ENCODE data around the gene ADGRD1. TPM values are rescaled to one million over a fixed set of nuclear protein-coding genes. Genes with fewer than 3 reads are reported as not detected.
"Not testable (repeated sequence)": the region's sequence is repeated elsewhere in the genome, so short reads cannot be mapped to it uniquely, and the experiment has no call there.

ADGRD1 gene
- polyA plus RNA-seq, 1 experiment, result 68.5 TPM

GRCh38 chr12:131124487-131125280 lies 171.0 kb downstream of the ADGRD1 start:
- CTCF ChIA-PET, result interaction anchor here (1.0 to 1.3 kb wide), 2 partner anchors 8 to 21 kb away, joined by 3 read pairs; no protein-coding TSS in a partner anchor
- POLR2A ChIA-PET, result no interaction called here
- Histone ChIP-seq H3K4me3 (ENCODE audit: low read depth, low read length) (no peak overlapping the region), H3K27me3 (ENCODE audit: control insufficient read depth, insufficient read depth, low read length) (no peaks in the 10 kb centered on the region; the same call in 1 of the 2 replicates), H3K36me3 (ENCODE audit: control insufficient read depth, insufficient read depth, low read length) (no peaks in the 10 kb centered on the region)
- TF ChIP-seq CTCF (IDR thresholded peaks at IDR 0.05; ENCODE audit: insufficient read depth, low read depth, low read length), result no peak
- no peak for DNase-seq (ENCODE audit: low read depth)

- H3K4me3 ChIP-seq (ENCODE audit: low read depth, low read length), result no peak overlapping the region
- ChIA-PET POLR2A (no interaction called here), CTCF (interaction anchor here (0.5 to 1.8 kb wide), 3 partner anchors 10 to 260 kb away, joined by 3 to 7 read pairs (median 5); no protein-coding TSS in a partner anchor)
- no peak for TF ChIP-seq CTCF (IDR thresholded peaks at IDR 0.05; ENCODE audit: insufficient read depth, low read depth, low read length)
- H3K36me3 ChIP-seq (ENCODE audit: control insufficient read depth, insufficient read depth, low read length), result 0 out of 2 replicates have a peak, but pooled peaks cover 2% of the 10 kb centered on the region
- no peaks in the 10 kb centered on the region; the same call in 1 of the 2 replicates for H3K27me3 ChIP-seq (ENCODE audit: control insufficient read depth, insufficient read depth, low read length)
- no peak for DNase-seq (ENCODE audit: low read depth)
Observed at GRCh38 chr12:131126662-131127173, 173.0 kb downstream of the ADGRD1 start.

DNA sequence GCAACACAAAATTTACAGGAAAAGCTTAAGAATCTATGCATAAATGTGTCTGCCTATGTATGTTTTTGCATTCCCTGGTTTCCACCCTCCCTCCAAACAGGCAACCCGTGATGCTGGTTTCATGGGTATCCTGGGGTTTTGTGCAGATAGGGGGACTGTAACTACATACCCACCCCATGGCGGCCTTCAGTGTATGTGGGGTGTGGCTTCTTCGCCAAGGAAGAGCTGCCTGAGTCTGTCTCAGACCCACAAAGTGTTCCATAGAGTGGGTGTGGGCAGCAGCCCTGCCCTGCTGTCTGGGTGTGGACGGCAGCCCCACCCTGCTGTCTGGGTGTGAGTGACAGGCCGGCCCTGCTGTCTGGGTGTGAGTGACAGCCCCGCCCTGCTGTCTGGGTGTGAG lies 174.8 kb downstream of the ADGRD1 start:
- H3K36me3 ChIP-seq (ENCODE audit: control insufficient read depth, insufficient read depth, low read length), result peaks cover 2% of the 10 kb centered on the region; the same call in 1 of the 2 replicates
- no peak for DNase-seq (ENCODE audit: low read depth)
- H3K4me3 ChIP-seq (ENCODE audit: low read depth, low read length), result no peak overlapping the region
- H3K27me3 ChIP-seq (ENCODE audit: control insufficient read depth, insufficient read depth, low read length), result no peaks in the 10 kb centered on the region; the same call in 1 of the 2 replicates
- no peak for TF ChIP-seq CTCF (IDR thresholded peaks at IDR 0.05; ENCODE audit: insufficient read depth, low read depth, low read length)
- ChIA-PET POLR2A (no interaction called here), CTCF (no interaction called here)

DNA sequence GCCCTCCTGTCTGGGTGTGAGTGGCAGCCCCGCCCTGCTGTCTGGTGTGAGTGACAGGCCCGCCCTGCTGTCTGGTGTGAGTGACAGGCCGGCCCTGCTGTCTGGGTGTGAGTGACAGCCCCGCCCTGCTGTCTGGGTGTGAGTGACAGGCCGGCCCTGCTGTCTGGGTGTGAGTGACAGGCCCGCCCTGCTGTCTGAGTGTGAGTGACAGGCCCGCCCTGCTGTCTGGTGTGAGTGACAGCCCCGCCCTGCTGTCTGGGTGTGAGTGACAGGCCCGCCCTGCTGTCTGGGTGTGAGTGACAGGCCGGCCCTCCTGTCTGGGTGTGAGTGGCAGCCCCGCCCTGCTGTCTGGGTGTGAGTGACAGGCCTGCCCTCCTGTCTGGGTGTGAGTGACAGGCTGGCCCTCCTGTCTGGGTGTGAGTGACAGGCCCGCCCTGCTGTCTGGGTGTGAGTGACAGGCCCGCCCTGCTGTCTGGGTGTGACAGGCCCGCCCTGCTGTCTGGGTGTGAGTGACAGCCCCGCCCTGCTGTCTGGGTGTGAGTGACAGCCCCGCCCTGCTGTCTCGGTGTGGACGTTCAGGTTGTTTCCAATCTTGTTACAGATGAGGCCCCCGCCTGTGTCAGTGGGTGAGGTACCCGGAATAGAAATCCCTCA lies 175.4 kb downstream of the ADGRD1 start:
- POLR2A ChIA-PET; H3K27me3 ChIP-seq (ENCODE audit: control insufficient read depth, insufficient read depth, low read length); CTCF ChIA-PET; H3K36me3 ChIP-seq (ENCODE audit: control insufficient read depth, insufficient read depth, low read length); H3K4me3 ChIP-seq (ENCODE audit: low read depth, low read length); DNase-seq (ENCODE audit: low read depth): not testable (repeated sequence)

DNA sequence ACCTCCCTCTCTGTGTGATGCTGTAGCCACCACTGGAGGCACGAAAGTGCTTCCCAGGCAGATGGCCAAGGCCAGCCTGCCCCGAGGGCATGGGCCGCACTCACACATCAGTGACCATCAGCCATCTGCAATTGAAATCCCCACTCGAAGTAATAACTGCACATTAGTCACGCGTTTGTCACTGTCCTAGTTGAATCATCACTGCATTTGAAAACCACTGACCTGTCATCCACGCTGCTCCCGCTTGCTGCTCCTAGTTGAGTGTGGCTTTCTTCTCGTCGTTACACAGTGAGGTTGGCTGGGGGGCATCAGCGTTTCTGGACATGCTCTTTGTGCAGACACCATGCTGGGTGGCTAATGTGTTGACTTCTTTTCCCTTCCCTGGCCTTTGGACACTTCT lies 176.1 kb downstream of the ADGRD1 start:
- CTCF ChIA-PET, result interaction anchor here (8.3 kb wide), 1 partner anchor 24 kb away, joined by 96 read pairs; no protein-coding TSS in a partner anchor
- TF ChIP-seq CTCF (IDR thresholded peaks at IDR 0.05; ENCODE audit: insufficient read depth, low read depth, low read length), result no peak
- H3K27me3 ChIP-seq (ENCODE audit: control insufficient read depth, insufficient read depth, low read length), result no peaks in the 10 kb centered on the region; the same call in 1 of the 2 replicates
- POLR2A ChIA-PET, result no interaction called here
- peaks cover 2% of the 10 kb centered on the region; the same call in 1 of the 2 replicates for H3K36me3 ChIP-seq (ENCODE audit: control insufficient read depth, insufficient read depth, low read length)
- DNase-seq (ENCODE audit: low read depth), result no peak
- no peak overlapping the region for H3K4me3 ChIP-seq (ENCODE audit: low read depth, low read length)
